ENCODE measurements around the gene LDLRAD1.
"Not testable (repeated sequence)": the region's sequence is repeated elsewhere in the genome, so short reads cannot be mapped to it uniquely, and the experiment has no call there.

LDLRAD1 gene, protein sequence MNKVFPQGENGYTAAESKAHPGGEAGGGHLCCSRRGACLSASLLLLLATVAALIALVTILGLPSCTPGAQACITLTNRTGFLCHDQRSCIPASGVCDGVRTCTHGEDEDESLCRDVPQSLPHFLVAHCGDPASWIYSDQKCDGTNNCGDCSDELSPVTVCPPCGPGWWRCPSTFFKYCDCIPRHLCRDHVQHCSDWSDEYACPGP

DNA sequence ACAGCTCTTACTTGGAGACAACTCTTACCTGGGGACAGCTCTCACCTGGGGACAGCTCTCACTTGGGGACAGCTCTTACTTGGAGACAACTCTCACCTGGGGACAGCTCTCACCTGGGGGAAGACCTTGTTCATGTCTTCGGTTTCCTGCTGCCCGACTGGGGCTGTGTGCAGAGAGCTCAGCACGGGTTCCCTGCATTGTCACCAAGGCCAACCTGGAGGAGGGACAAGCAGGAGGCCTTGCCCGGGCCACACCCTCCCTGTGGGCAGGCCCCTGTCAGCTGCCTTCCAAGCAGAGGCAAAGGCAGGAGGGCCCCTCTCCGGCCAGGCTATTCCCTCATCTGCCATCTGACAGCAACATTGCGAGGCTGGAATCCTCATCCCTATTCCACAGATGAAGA is at the start of gene LDLRAD1:
LDLRAD1 (minus strand) TSS at position 208 of the 400 bp plus-strand sequence; CDS start at position 134, 74 bp downstream.
- no peak for DNase-seq
- Mint-ChIP-seq H3K4me3 (no peak within 1 kb of the TSS), H3K27me3 (peaks cover 14 to 18% of the 10 kb centered on the region in 2 donors), H3K27ac (no peak within 1 kb of the TSS), H3K9me3 (no peaks in the 10 kb centered on the region), H3K4me1 (no peaks in the 10 kb centered on the region), H3K36me3 (no peaks in the 10 kb centered on the region)
- ATAC-seq (replicated peaks): no peak

DNA sequence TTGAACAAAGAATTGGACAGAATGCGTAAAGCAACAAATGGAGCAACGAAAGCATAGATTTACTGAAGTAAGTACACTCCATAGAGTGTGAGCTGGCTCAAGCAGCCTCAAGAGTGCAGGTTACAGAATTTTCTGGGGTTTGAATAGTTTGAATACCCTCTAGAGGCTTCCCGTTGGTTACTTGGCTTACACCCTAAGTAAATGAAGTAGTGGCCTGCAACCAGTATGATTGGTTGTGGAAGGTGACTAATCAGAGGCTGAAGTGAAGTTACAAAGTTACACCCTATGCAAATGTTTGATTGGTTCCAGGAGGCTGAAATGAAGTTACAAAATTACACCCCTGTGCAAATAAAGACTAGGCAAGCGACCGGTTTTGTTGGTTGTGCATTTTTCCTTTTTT is 46.3 kb upstream of the LDLRAD1 start:
- H3K4me3 Mint-ChIP-seq: no peak overlapping the region
- no peaks in the 10 kb centered on the region for H3K9me3 Mint-ChIP-seq
- H3K4me1 Mint-ChIP-seq: peaks cover 3% of the 10 kb centered on the region in 2 donors
- peaks cover 0 to 14% of the 10 kb centered on the region in 2 donors for H3K36me3 Mint-ChIP-seq
- H3K27ac Mint-ChIP-seq: no peak overlapping the region
- no peaks in the 10 kb centered on the region for H3K27me3 Mint-ChIP-seq
- DNase-seq: no peak
- ATAC-seq (replicated peaks): no peak

DNA sequence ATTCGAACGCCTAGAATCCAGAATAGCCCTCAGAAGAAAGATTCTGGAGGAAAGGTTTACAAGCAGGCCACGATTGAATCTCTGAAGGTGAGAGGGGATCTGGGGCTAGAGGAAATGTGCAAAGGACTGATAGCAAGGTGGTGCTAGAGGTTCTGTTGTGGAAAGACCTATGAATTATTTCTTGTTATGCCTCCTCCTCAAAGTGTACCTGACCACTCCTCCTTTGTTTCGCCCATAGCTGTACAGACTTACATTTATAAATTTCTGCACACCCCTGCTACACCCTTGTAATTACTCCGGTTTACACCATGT is 36.4 kb upstream of the LDLRAD1 start:
- peaks cover 21 to 46% of the 10 kb centered on the region in 2 donors for H3K4me1 Mint-ChIP-seq
- H3K9me3 Mint-ChIP-seq: no peaks in the 10 kb centered on the region
- H3K4me3 Mint-ChIP-seq: no peak overlapping the region
- peaks cover 17 to 37% of the 10 kb centered on the region in 2 donors for H3K36me3 Mint-ChIP-seq
- no peak for DNase-seq
- no peak for ATAC-seq (replicated peaks)
- H3K27ac Mint-ChIP-seq: no peak overlapping the region
- no peaks in the 10 kb centered on the region for H3K27me3 Mint-ChIP-seq

DNA sequence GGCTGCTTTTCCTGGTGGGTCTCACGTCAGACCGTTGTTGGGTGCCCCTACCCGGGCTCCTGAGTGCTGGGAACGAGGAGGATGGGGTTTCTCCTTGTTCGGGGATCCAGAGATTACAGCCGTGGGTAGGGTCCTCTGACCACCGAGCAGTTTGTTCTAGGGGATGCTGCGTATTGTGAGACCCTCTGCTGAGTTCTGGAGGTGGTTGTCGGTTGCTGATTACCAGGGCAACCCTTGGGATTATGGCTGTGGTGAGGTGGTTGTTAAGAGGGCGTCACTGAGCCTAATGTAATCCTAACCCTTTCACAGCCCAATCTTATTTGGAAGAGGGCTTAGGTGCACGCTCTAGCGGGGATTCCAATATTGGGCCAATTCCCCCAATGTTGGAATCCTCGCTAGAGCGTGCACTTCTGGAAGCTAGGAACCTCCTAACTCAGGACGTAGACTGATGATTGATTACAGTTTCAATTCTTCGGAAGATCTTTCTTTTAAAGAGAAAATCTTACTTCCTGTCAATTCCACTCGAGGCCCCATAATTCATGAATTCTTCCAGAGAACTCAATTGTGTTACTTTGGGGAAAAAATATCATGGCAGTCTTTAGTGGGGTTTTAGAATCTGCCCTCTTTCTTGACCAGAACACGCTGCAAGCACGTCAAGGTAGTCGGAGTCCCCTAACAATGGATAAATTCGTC is 35.9 kb upstream of the LDLRAD1 start:
- peaks cover 16 to 34% of the 10 kb centered on the region in 2 donors for H3K36me3 Mint-ChIP-seq
- ATAC-seq (replicated peaks): no peak
- no peaks in the 10 kb centered on the region for H3K27me3 Mint-ChIP-seq

DNA sequence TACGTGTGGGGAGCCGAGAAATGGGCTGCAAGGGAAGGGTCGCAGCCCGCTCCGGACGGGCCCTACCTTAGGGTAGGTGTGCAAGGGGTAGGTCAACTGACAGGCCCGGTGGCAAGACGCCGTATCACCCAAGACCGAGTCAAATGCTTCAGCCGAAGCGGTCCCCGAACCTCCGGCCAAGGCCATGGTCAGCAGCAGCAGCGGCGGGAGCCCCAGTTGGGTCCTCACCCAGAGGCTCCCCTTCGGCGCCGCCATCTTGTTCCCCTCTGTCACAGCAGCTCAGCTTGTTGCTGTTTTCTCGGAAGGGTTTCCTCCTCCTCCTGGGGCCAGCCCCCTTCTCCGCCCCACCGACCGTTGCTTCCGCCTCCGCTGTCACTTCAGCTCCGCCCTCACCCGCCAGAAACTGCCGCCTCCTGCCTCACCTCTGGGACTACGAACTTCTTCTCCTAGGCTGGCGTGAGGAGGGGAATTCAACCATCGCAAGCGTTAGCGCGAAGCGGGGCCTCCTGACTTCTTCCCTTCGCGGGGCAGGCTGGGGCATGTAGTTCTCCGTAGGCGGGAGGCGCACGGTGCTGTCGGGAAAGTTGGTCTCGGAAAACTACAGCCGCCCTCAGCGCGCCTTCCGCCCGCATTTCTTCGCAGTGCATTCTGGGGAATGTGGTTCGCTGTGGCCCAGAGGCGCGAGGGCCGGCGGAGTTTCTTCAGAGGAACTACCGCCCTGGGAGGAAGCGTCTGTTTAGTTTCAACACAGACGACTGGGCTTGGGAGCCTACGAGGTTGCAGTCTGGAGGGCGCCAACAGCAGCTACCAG is 35.2 kb upstream of the LDLRAD1 start, which contains the start of the genes TCEANC2 and TMEM59:
TCEANC2 (plus strand) TSS at position 675 of the 811 bp plus-strand sequence. CDS start 815 bp downstream, outside the sequence.
TMEM59 (minus strand) TSS at position 271 of the 811 bp plus-strand sequence; CDS start at position 255, 16 bp downstream.
- Mint-ChIP-seq H3K4me1 (peaks cover 20 to 37% of the 10 kb centered on the region in 2 donors), H3K27me3 (no peaks in the 10 kb centered on the region), H3K9me3 (no peaks in the 10 kb centered on the region), H3K36me3 (peaks cover 14 to 26% of the 10 kb centered on the region in 2 donors), H3K27ac (no peak within 1 kb of the TSS), H3K4me3 (no peak within 1 kb of the TSS)
- DNase-seq: peak; percentile 100
- peak; percentile 94 to 95 for ATAC-seq (replicated peaks)

More for the DNA sequence above, 35.9 kb upstream of the LDLRAD1 start:
- H3K9me3 Mint-ChIP-seq: no peaks in the 10 kb centered on the region
- DNase-seq: no peak
- peaks cover 21 to 40% of the 10 kb centered on the region in 2 donors for H3K4me1 Mint-ChIP-seq
- no peak overlapping the region for H3K27ac Mint-ChIP-seq
- H3K4me3 Mint-ChIP-seq: no peak overlapping the region

DNA sequence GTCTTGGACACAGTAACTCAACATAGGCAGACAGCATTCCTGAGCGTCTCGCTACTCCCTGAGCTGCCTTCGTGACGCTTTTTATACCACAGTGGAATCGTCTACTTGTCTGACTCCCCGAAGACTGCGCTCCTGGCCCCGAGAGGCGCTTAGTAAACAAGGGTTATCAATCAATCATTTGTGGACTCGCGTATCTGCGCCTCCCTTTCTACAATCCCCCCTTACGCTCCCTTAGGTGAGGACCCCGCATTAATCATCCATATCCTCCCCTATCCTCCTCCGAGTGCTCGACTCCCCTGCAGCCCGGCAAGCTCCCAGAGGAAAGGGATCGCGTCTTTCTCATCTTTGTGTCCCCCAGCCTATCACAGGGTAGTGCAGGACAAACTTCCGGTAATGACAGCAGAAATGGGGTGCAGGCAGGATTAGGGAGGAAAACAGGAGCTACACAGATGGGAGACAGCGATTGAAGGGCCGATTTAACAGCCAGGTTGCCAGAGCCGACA is 34.5 kb upstream of the LDLRAD1 start:
- ATAC-seq (replicated peaks) (peak; percentile 28), DNase-seq (peak; percentile 2)
- H3K36me3 Mint-ChIP-seq: peaks cover 10 to 20% of the 10 kb centered on the region in 2 donors
- H3K9me3 Mint-ChIP-seq: no peaks in the 10 kb centered on the region
- no peaks in the 10 kb centered on the region for H3K27me3 Mint-ChIP-seq
- peaks cover 20 to 37% of the 10 kb centered on the region in 2 donors for H3K4me1 Mint-ChIP-seq
- H3K4me3 Mint-ChIP-seq: no peak overlapping the region
- no peak overlapping the region for H3K27ac Mint-ChIP-seq

DNA sequence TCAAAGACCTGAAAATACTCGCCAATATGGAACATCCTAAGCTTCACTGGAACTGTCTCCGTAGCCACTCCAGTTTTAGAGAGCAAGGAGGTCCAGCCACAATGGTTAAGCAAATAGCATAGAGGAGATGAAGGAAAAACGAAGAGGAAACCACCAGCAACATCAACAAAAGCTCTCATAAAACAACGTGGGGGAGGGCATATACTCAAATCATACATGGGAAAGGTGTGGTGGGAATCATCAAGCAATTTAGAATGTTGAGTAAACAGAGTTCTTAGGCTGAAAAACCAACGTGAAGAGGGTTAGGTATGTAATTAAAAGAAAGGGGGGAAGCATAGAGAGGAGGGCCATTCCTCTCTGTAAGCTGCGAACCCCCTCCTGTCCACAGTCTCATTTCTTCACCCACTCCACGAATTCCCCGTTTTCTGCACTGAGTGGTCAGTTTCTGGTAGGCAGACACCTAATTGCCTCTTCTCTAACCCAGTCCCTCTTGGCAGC is 34.0 kb upstream of the LDLRAD1 start:
- Mint-ChIP-seq H3K27me3 (no peaks in the 10 kb centered on the region), H3K36me3 (peaks cover 7 to 16% of the 10 kb centered on the region in 2 donors), H3K9me3 (no peaks in the 10 kb centered on the region), H3K4me1 (peaks cover 22 to 37% of the 10 kb centered on the region in 2 donors), H3K4me3 (no peak overlapping the region), H3K27ac (no peak overlapping the region)
- DNase-seq (no peak), ATAC-seq (replicated peaks) (no peak)

DNA sequence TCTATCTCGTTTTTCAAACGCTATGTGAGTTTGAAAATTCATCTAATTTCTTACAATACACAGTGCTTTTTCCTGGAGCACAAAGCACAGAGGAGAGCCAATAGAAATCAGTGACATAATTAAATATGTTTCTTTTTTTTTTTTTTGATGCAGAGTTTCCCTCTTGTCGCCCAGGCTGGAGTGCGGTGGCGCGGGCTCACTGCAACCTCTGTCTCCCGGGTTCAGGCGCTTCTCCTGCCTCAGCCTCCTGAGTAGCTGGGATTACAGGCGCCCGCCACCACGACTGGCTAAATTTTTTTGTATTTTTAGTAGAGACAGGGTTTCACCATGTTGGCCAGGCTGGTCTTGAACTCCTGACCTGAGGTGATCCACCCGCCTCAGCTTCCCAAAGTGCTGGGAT is 32.4 kb upstream of the LDLRAD1 start:
- not testable (repeated sequence) for ATAC-seq (replicated peaks); H3K27me3 Mint-ChIP-seq; H3K4me3 Mint-ChIP-seq; H3K27ac Mint-ChIP-seq; DNase-seq; H3K36me3 Mint-ChIP-seq; H3K9me3 Mint-ChIP-seq
- H3K4me1 Mint-ChIP-seq: peaks cover 19 to 35% of the 10 kb centered on the region in 2 donors

DNA sequence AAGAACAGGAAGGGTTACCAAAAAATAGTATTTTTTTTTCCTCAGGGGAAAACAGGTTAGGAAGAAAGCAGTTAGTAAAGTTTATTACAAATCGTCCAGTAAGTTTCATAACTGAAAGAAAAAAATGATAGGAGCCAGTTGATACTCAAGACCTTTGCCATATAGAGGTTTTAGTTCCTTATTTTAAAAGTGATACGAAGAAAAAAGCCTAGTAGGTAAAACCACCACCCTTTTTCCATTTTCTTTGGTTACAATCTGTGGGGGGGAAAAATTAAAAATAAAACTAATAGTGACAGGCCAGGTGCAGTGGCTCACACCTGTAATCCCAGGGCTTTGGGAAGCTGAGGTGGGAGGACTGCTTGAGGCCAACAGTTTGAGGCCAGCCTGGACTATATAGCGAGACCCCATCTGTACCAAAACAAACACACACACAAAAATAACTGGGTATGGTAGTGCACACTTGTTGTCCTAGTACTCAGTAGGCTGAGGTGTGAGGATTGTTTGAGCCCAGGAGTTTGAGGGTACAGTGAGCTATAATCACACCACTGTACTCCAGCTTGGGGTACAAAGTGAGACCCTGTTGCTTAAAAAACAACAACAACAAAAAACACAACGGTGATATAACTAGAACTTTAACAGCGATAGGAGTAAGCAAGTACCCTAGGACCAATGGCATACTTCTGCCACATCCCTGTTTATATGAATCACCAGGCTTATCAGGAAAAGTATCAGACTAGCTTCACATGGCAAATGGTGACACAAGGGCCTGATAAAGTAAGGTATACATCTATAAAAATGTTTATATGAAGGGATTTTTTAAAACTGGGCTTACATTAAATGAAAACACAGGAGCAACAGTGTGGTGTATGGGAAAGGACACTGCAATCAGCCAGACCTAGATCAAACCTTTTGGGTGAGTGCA is 29.7 kb upstream of the LDLRAD1 start:
- DNase-seq: no peak
- H3K27ac Mint-ChIP-seq: peak overlapping the region; percentile 86
- peaks cover 10 to 21% of the 10 kb centered on the region in 2 donors for H3K4me1 Mint-ChIP-seq
- peak; percentile 86 to 91 for ATAC-seq (replicated peaks)
- peaks cover 11% of the 10 kb centered on the region in 2 donors for H3K36me3 Mint-ChIP-seq
- no peaks in the 10 kb centered on the region for H3K27me3 Mint-ChIP-seq
- peak overlapping the region; percentile 71 to 77 for H3K4me3 Mint-ChIP-seq
- H3K9me3 Mint-ChIP-seq: no peaks in the 10 kb centered on the region

DNA sequence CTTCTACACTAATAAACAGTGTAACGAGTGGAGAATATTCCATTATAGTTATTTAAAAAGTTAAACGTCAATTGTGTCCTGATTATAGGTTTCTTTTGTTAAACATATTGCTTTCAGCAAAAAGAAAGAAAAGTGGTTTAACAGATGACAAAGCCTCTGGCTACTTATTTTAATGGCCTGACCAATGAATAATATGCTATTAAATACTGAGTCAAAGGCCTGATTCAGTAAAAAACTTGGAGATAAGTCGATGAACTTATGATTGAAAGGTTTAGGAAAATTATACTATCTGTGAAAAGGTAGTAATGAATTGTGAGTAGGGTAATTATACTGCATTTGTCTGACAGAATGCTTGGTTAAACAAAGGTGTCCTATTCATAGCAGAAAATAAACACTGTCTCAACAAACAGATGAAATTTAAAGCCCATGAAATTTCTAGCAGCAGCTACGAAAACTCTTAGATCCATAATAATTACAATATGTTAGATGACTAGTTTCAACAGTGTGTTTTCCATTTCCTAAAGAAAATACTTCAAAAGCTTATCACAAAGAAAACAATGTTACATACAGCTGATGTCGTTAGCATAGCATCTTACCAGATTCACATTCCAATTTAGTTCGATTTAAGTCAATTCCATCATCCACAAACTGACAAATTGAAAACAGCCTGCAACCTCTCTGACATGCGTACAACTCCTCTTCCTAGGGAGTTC is 28.8 kb upstream of the LDLRAD1 start:
- Mint-ChIP-seq H3K4me3 (peak overlapping the region; percentile 71 to 77), H3K36me3 (peaks cover 11% of the 10 kb centered on the region in 2 donors), H3K27ac (peak overlapping the region; percentile 86), H3K4me1 (peaks cover 10 to 21% of the 10 kb centered on the region in 2 donors), H3K27me3 (no peaks in the 10 kb centered on the region), H3K9me3 (no peaks in the 10 kb centered on the region)
- peak in 1 of 2 donors; percentile 7 for ATAC-seq (replicated peaks)
- no peak for DNase-seq

DNA sequence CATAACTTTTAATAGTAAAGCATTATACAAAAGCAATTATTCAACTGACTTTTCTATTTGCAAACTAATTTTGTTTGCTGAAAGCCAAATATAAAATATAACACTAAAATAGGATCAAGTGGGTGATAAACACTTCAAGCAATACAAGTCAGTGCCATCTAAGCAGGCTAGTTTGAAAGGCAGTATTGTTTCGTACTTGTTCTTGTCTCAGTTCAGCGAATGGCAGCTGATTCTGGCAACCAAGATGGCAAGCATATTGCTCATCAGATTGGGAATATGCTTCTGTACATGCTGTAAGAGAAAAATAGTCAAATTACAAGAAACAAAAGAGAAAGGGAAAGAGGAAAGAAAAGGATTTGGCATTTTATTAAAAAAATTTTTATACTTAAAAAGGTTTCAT is 27.5 kb upstream of the LDLRAD1 start:
- Mint-ChIP-seq H3K4me3 (no peak overlapping the region), H3K4me1 (peaks cover 10 to 21% of the 10 kb centered on the region in 2 donors), H3K27me3 (no peaks in the 10 kb centered on the region), H3K9me3 (no peaks in the 10 kb centered on the region), H3K36me3 (peaks cover 11% of the 10 kb centered on the region in 2 donors), H3K27ac (peak overlapping the region; percentile 33)
- DNase-seq (no peak), ATAC-seq (replicated peaks) (no peak)

DNA sequence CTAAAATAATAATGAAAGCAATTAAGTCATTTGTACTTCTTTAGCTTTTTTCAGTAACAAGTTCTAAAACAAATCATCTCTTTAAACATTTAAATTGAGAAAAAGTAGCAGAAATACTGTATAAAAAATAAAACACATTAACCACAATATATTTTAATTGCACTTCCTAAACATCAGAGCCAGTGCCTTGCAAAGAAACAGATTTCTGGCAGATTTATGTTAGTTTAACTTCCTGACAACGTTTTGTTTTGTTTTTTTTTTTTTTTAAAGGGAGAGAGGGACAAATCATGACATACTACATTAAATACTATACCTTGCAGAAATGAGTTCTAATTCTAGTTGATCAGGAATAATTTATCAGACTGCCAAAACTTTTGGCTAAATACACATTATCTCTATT is 23.8 kb upstream of the LDLRAD1 start:
- no peak for ATAC-seq (replicated peaks)
- Mint-ChIP-seq H3K36me3 (peaks cover 15 to 26% of the 10 kb centered on the region in 2 donors), H3K27me3 (no peaks in the 10 kb centered on the region), H3K4me3 (no peak overlapping the region), H3K27ac (no peak overlapping the region), H3K4me1 (peaks cover 2 to 8% of the 10 kb centered on the region in 2 donors), H3K9me3 (no peaks in the 10 kb centered on the region)
- no peak for DNase-seq

DNA sequence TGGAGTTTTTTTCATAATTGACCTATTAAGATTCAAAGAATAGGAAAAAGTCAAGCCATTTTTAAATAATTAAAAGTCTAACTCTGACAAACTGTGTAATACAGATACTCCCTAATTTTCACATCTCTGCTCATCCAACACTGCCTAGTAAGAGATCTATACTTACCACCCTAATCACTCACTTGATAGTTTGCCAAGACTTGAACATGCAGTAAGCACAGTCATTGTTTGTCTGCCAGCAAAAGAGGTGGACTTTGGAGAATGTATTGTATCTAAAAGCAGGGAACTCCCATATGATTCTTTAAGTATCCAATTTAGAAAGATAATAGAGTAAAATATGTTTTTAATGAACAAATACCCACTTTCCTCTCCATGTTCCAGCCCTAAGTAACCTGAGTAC is 19.5 kb upstream of the LDLRAD1 start:
- H3K27me3 Mint-ChIP-seq: no peaks in the 10 kb centered on the region
- no peaks in the 10 kb centered on the region for H3K9me3 Mint-ChIP-seq
- no peak for DNase-seq
- H3K4me1 Mint-ChIP-seq: no peaks in the 10 kb centered on the region
- no peak overlapping the region for H3K27ac Mint-ChIP-seq
- ATAC-seq (replicated peaks): no peak
- H3K36me3 Mint-ChIP-seq: peaks cover 13 to 34% of the 10 kb centered on the region in 2 donors
- H3K4me3 Mint-ChIP-seq: no peak overlapping the region
